ENCODE data around the gene GRB2.

GRCh38 chr17:75352079-75352569 is 53.4 kb downstream of the GRB2 start:
- TF ChIP-seq CTCF (IDR thresholded peaks at IDR 0.05; ENCODE audit: low read depth, low read length) (no peak), EZH2phosphoT487 (IDR thresholded peaks at IDR 0.05; ENCODE audit: low read depth) (no peak)
